GM21825 (cell line): ENCODE results near the gene DHX58.

Experiments used
- ATAC-seq: cut with Tn5 transposase; IDR thresholded peaks from one replicate; pipeline ENCODE4 v1.9.1; 2021; ENCODE audit warnings: mild to moderate bottlenecking, moderate library complexity; ENCODE audit not compliant: unreplicated experiment

DHX58 gene

GRCh38 chr17:42087736-42088705 is 24.5 kb downstream of the DHX58 start:
- no peak for ATAC-seq

DNA sequence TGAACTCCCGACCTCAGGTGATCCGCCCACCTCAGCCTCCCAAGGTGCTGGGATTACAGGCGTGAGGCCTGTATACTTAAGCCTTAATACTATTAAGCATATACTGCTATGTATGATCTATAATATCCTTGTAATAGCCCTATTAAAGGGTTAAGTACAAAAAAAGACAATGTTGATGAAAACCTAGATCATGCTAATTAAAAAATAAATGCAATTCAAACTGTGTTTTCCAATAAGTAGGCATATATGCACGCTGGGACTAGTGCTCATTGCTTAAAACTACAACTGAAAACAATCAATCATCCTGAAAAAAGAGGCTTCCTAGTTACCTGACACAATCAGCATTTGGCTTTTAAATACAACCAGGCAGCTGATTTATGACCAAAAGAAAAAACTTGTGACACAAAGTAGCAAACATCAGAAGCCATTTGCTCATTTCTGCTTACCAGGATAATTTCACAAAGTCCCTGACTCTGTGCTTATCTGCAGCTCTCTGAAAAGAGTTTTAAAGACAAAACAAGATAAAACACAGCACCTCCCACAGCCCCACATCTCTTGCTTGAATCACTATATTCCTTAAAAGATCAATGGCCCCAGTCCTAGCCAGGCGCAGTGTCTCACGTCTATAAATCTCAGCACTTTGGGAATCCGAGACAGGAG is 25.3 kb downstream of the DHX58 start:
- ATAC-seq, result no peak

DNA sequence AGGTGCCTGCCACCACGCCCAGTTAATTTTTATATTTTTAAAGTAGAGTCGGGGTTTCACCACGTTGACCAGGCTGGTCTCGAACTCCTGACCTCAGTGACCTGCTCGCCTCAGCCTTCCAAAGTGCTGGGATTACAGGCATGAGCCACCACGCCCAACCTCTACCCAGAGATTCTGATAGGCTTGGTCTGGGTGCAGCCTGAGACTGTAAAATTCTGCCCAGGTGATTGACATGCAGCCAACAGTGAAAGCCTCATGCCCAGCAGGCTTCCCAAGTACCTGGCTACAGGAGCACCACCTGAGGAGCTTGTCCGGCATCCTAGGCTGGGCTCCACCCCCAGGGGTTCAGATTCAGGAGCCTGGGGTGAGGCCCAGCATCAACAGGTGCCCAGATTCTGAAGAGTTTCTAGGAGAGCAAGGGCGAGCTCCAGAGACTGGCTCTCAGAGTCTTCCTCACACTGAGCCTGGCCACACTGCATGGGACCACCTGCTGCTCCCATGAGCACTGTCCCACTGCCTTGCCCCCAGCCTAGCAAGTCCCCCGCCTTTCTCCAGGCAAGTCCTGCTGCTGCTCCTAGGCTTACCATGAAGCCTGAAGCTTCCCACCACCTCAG is 30.9 kb downstream of the DHX58 start:
- no peak for ATAC-seq

DNA sequence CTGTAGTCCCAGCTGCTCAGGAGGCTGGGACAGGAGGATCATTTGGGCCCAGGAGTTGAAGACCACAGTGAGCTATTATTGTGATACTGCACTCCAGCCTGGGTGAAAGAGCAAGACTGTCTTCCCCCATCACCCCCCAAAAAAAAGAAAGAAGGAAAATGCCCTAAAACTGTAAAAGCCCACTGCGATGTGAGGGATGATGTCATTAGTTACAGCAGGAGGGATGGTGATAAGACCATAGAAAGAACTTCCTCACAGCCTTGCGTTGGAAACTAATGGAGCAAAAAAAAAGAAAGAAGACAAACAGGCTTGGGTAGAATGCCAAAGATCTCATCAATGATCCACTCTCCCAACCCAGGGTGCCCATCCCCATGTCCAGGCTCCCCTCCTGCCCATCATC is 33.0 kb downstream of the DHX58 start:
- no peak for ATAC-seq

DNA sequence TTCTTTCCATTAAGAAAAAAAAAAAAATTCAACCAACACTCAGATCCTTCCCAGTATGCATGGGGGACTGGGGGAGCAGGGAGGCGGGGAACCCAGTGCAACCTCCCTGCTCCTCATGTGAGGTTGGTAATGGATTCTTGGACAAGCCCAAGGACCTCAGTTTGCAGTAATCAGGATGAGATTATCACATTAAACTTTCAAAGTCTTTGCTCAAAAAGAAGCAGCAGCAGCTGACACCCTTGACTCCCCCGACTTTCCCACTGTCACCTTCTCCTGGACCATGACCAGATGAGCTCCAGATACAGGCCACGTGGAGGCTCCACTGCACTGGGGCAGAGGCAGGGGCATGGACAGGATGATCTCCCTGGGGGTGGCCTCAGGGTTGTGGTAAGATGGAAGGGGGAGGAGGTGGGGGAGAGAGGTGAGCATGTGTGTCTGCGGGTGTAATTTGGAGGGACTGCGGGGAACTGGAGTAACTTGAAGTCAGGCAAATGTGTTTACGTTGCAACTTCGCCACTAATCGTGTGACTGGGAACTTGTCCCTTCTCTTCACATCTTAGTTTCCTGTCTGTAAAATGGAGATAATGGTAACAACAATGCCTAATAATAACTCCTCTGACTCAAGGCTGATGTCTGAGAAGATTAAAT is 34.0 kb downstream of the DHX58 start:
- no peak for ATAC-seq

DNA sequence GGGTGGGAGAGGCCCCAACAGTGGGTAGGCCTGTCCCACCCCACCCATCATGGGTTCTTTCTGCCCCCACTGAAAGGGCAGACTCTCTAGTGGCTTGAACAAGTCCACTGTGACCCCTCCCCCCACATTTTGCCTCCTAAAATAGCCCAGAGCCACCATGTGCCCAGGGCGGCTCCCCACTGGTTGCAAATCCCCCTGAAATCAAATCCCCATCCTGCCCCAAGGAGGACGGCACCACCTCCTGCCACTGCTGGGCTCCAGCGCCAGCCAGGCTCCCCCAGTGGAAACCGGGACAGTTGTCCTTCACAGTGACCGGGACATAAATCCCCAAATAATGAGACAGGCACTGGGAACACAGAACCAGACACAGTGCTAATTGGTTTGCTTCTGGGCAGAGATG is 34.8 kb downstream of the DHX58 start:
- no peak for ATAC-seq

DNA sequence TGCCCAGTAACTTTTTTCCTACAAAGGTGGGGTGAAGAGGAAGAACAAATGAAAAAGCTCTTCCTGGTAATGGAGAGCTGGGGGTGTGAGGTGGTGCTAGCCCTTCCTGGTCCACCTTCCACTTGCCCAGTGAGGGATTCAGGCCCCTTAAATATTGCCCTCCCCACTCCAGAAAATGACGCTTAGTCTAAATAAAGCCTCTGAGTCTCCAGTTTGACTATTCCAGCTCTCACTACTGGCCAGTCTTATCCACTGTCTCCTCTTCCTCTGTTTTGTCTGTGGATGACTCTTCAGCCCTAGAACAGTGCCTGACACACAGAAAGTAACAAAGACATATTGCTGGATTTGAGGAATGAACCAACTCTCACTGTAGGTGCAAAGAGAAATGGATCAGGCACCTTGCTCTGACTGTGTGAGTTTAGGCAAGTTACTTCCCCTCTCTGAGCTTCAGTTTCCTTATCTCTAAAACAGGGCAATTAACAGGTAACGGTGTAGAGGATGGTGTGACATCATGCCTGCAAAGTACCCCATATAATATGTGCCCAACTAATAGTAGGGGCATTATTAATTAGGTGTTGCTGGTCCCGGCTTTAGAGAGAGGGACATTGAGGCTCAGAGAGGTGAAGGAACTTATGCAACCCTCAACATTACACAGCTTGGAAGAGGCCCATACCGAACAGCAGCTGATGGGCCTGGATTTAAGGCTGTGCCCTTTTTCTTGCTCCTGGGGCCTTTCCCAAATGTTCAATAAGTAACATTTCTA is 35.5 kb downstream of the DHX58 start:
- ATAC-seq, result no peak

DNA sequence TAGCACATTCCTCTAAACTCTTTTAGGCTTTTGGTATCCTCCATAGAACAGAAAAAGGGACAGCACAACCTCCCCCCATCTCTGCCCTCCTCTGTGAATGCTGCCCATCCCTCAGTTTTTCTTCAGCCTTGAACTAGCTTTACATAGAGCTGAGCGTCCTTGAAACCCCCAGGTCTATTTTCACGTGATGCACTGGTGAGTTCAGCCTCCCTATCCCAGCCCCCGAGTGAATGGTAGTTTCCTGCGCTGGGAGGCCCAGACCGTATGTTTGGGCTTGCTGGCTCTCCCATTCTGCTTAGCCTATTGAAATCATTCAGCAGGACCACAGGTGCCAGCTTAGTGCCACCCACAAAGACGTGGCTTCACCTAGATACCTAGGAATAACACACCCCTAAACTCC is 36.7 kb downstream of the DHX58 start:
- ATAC-seq, result no peak

DNA sequence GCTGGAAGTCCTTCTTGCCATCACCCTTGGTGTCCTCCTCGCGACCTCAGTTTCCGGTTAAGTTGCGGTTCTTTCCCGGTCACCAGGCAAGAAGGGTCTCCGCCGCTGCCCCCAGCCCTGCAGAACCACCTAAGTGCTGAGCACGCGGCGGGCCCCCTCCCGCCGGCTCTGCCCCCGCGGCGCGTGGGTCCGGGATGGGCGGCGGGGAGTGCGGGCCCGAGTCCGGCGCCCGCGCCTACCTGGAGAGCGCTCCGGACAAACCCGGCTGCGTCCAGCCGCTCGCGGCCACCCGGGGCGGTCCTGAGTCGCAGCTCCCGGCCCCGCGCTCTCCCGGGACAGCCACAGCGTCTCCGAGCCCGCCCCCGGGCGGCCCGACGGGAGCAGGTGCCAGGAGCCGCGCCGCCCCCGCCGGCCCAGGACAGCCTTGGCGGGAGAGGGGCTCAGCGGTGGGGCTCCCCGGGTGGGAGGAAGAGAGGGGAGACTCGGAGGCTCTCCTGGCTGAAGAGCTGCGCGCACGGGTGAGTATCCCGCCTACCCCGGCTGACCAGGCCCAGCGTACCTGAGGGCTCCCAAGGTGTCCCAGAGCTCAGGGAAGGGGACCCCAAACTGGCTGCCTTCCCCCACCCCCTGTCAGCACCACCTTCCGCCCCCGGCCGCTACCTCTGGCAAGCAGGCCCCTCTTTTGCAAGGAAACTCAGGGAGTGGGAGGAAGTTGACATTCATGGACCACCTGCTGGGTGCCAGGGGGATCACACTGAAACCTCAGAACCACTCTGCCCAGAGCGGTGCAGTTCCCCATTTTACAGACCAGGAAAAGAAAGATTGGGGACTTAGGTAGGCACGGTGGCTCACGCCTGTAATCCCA is 40.0 kb downstream of the DHX58 start:
- ATAC-seq, result no peak

- no peak for ATAC-seq
These were observed 40.7 kb downstream of the DHX58 start for GRCh38 chr17:42071810-42072209.

DNA sequence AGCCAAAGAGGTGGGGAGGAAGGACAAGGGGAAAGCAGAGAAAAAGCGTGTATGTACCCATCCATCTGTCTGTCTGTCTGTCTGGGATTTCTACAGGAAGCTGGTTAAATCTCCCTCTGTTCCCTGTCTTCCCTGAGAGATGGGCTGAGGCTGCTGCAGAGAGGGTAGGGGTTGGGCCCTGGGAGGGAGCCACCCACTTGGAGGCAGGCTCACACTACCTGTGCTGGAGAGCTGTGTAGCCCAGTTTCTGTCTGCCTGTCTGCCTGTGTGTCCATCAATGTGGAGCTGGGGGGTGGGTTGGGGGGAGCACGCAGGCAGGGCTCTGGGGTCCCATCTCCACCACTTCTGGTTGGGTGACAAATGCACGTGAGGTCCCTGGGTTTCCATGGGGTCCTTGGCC is 43.5 kb downstream of the DHX58 start:
- ATAC-seq, result no peak

DNA sequence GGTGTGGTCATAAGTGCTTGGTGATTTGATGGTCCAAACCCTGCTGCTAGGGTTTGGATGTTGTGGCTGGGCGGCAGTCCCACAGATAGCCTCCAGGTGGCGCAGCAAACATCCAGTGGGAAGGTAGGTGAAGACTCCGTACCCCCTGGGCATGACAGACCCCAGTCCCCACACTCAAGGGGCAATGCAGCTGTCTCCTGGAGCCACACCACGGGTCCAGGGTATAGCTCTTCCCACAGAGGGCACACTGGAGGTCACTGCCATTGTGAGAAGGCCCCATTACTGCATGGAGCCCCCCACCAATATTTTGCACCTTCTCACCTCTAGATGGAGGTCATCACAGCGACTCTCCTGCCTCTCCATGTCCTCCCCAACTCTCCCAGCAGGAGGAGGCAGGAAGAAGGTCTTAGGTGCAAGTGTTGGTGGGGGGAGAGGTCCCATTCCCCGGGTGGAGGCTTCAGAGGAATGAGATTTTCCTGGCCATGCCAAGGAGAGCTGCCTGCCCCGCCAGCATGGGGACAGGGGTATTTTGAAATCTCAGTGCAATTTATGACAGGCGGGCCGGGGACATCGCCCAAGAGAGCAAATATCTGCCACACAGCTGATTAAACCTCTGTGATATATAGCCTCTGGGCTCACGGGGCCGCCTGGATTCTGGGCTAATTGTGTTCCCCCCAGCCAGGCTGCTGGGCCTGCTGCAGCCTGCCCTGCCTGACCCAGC is 45.0 kb downstream of the DHX58 start:
- ATAC-seq, result no peak

GRCh38 chr17:42065201-42065600 is 47.3 kb downstream of the DHX58 start:
- ATAC-seq, result no peak

DNA sequence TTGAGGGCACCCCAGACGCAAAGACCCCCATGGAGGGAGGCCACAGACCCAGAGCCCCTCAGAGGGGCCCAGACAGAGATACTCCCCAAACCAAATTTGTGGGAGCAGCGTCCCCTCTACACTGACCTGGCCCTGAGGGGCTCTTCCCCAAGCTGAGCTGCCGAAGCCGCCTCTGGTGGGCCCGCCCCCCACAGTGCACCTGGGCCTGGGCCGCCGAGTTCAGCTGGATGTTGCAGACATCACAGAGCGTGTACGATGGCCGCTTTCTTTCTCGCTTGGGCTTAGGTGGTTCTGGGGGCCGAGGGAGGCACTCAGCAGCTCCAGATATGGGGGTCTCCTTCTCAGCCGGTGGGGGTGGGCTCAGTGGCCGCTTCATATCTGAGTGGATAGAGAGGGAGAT is 49.8 kb downstream of the DHX58 start:
- ATAC-seq, result no peak

GRCh38 chr17:42061646-42062487 is 50.6 kb downstream of the DHX58 start:
- no peak for ATAC-seq

DNA sequence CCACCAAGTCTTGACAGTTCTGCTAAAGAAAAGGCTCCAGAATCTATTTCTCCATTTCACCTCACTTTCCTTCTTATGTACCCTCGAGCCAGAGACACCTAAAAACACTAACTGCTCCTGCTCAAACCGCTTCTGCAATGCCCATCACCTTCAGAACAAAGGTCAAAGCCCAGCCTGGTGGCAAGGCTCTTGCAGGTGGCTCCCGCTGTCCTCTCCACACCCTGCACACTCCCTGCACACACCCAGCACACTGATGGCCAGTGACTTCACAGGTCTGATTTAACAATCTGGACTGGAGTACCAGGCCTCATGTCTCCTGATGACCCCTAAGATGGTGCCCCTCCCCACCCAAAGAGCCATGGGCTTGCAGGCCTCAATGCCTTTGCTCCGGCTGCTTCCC is 52.3 kb downstream of the DHX58 start:
- ATAC-seq, result no peak

DNA sequence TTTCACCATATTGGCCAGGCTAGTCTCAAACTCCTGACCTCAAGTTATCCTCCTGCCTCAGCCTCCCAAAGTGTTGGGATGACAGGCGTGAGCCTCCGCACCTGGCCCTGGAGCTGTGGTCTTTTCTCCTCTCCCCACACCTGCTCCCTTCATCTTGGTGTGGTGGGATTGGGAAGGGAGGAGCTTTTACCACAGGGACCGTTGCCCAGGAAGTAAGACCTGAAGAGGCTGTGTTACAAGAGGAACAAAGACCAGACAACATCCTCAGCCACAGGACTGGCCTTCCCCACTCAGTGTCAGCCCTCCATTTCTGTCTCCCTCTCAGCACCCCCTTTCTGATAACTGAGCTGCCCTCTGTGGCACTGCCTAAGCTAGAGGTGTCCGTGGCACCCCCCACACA is 52.7 kb downstream of the DHX58 start:
- ATAC-seq, result no peak

- no peak for ATAC-seq
These were observed 54.5 kb downstream of the DHX58 start for GRCh38 chr17:42058063-42058462.
